H1 (cell line): ENCODE data around the gene DLL4. TPM values are rescaled to one million over a fixed set of nuclear protein-coding genes. Genes with fewer than 3 reads are reported as not detected.

Source experiments
- CTCF ChIA-PET: fragments of 300-600 bp; sonication (Branson Sonifier 250); formaldehyde crosslinking; loops from one replicate; lab custom pipeline; 2021; ENCODE audit not compliant: partially characterized antibody; lab: Charles Lee
- POLR2A ChIA-PET: fragments of 300-600 bp; sonication (Branson Sonifier 250); formaldehyde crosslinking; loops from one replicate; lab custom pipeline; 2021; ENCODE audit warnings: inconsistent platforms; ENCODE audit not compliant: partially characterized antibody; lab: Charles Lee
- DNase-seq, 2 experiments: peaks; one replicate each; pipeline versions ENCODE4 v3.0.0 to v3.0.0-alpha.2; 2010 to 2022; ENCODE audit warnings: low spot score in 2 of 2, low read depth in 1 of 2, mixed read lengths in 1 of 2
- FAIRE-seq: peaks from 2 replicates; lab custom pipeline; 2011; peaks lifted over from hg19 to GRCh38; lab: Jason Lieb, UNC
- H2AFZ ChIP-seq: 2 replicates; pipeline ENCODE4 v1.8.1; 2012; ENCODE audit warnings: low read length, inconsistent platforms
- H2AK5ac ChIP-seq: 2 replicates; pipeline ENCODE4 v1.6.1; 2013; ENCODE audit warnings: low read depth, low read length
- H2BK120ac ChIP-seq: replicated peaks from 2 replicates; pipeline ENCODE3; 2013; ENCODE audit warnings: low read depth, low read length, inconsistent platforms
- H2BK12ac ChIP-seq: 2 replicates; pipeline ENCODE4 v1.6.1; 2013; ENCODE audit warnings: low read depth, low read length
- H2BK15ac ChIP-seq: 2 replicates; pipeline ENCODE4 v1.6.1; 2013; ENCODE audit warnings: low read length
- H2BK20ac ChIP-seq: 2 replicates; pipeline ENCODE4 v1.6.1; 2013; ENCODE audit warnings: low read length
- H2BK5ac ChIP-seq: 2 replicates; pipeline ENCODE4 v1.6.1; 2013; ENCODE audit warnings: low read depth, low read length
- H3K14ac ChIP-seq: 2 replicates; pipeline ENCODE4 v1.6.1; 2013; ENCODE audit warnings: inconsistent platforms; ENCODE audit not compliant: insufficient read length
- H3K18ac ChIP-seq: 2 replicates; pipeline ENCODE4 v1.6.1; 2013; ENCODE audit warnings: low read length; ENCODE audit errors: extremely low read depth
- H3K23ac ChIP-seq: 2 replicates; pipeline ENCODE4 v1.6.1; 2013; ENCODE audit warnings: inconsistent platforms; ENCODE audit not compliant: insufficient read length
- H3K23me2 ChIP-seq: 2 replicates; pipeline ENCODE4 v1.6.1; 2013; ENCODE audit warnings: low read depth, low read length
- H3K27ac ChIP-seq: 2 replicates; pipeline ENCODE4 v1.6.1; 2011; ENCODE audit warnings: low read depth, low read length, inconsistent platforms
- H3K27me3 ChIP-seq, 4 experiments: replicated peaks in 1 of 4; 1 replicate in 1 of 4; 2 replicates in 3 of 4; pipeline versions ENCODE4 v1.6.1 to v1.8.1; 2011 to 2013; ENCODE audit warnings: low read length in 3 of 4, mild to moderate bottlenecking in 3 of 4, inconsistent platforms in 2 of 4, mixed read lengths in 2 of 4, moderate library complexity in 1 of 4; ENCODE audit not compliant: control insufficient read depth in 3 of 4, insufficient read depth in 3 of 4; ENCODE audit errors: extremely low read depth in 1 of 4
- H3K36me3 ChIP-seq, 4 experiments: 2 replicates each; pipeline versions ENCODE4 v1.6.1 to v1.8.1; 2011 to 2013; ENCODE audit warnings: mild to moderate bottlenecking in 4 of 4, low read length in 3 of 4, moderate library complexity in 2 of 4, control low read depth in 1 of 4, inconsistent platforms in 1 of 4; ENCODE audit not compliant: insufficient read depth in 4 of 4, control insufficient read depth in 2 of 4
- H3K4ac ChIP-seq: replicated peaks from 2 replicates; pipeline ENCODE3; 2013; ENCODE audit warnings: low read length, low read depth, mixed read lengths, inconsistent platforms; ENCODE audit not compliant: insufficient read length
- H3K4me1 ChIP-seq, 4 experiments: replicated peaks in 1 of 4; 1 replicate in 1 of 4; 2 replicates in 3 of 4; pipeline versions ENCODE4 v1.6.1 to v1.8.1; 2011 to 2013; ENCODE audit warnings: low read length in 3 of 4, inconsistent platforms in 2 of 4, mixed read lengths in 1 of 4; ENCODE audit not compliant: insufficient read depth in 4 of 4, control insufficient read depth in 3 of 4
- H3K4me2 ChIP-seq, 2 experiments: 2 replicates each; pipeline versions ENCODE4 v1.6.1 to v1.8.1; 2011 to 2013; ENCODE audit warnings: low read depth in 2 of 2, low read length in 2 of 2, control low read depth in 1 of 2, inconsistent platforms in 1 of 2, mild to moderate bottlenecking in 1 of 2; ENCODE audit not compliant: insufficient read depth in 1 of 2
- H3K4me3 ChIP-seq, 4 experiments: fragments of 200-600, 300-600 bp in 1 of 4; sonication (generic), shearing (Covaris generic), sonication (Bioruptor Twin) in 1 of 4; 2 replicates each; pipeline versions ENCODE4 v1.5.1 to v1.8.1; 2011 to 2016; ENCODE audit warnings: low read length in 4 of 4, low read depth in 3 of 4, control low read depth in 2 of 4, inconsistent platforms in 2 of 4, mild to moderate bottlenecking in 2 of 4, mixed read lengths in 1 of 4, moderate library complexity in 1 of 4; ENCODE audit not compliant: insufficient read depth in 2 of 4; ENCODE audit errors: extremely low read depth in 1 of 4
- H3K56ac ChIP-seq: replicated peaks from 2 replicates; pipeline ENCODE3; 2013; ENCODE audit warnings: low read depth, mild to moderate bottlenecking, mixed read lengths, low read length, inconsistent platforms; ENCODE audit not compliant: insufficient read length
- H3K79me1 ChIP-seq: 2 replicates; pipeline ENCODE4 v1.6.1; 2013; ENCODE audit warnings: low read depth, low read length, control low read depth
- H3K79me2 ChIP-seq, 2 experiments: 2 replicates each; pipeline versions ENCODE4 v1.6.1 to v1.8.1; 2012 to 2013; ENCODE audit warnings: low read length in 2 of 2, mild to moderate bottlenecking in 2 of 2, inconsistent platforms in 1 of 2; ENCODE audit not compliant: insufficient read depth in 2 of 2, control insufficient read depth in 1 of 2
- H3K9ac ChIP-seq, 4 experiments: replicated peaks in 1 of 4; 1 replicate in 1 of 4; 2 replicates in 3 of 4; pipeline versions ENCODE4 v1.6.1 to v1.8.1; 2011 to 2013; ENCODE audit warnings: low read depth in 3 of 4, low read length in 3 of 4, control low read depth in 2 of 4, mild to moderate bottlenecking in 2 of 4, moderate library complexity in 2 of 4, inconsistent platforms in 1 of 4; ENCODE audit errors: extremely low read depth in 1 of 4
- H3K9me3 ChIP-seq, 2 experiments: 2 replicates each; pipeline versions ENCODE4 v1.6.1 to v1.8.1; 2012 to 2013; ENCODE audit warnings: mild to moderate bottlenecking in 2 of 2, moderate library complexity in 2 of 2, control low read depth in 1 of 2, inconsistent platforms in 1 of 2, low read depth in 1 of 2, low read length in 1 of 2, mixed read lengths in 1 of 2; ENCODE audit not compliant: insufficient read depth in 2 of 2
- H4K20me1 ChIP-seq, 2 experiments: replicated peaks in 1 of 2; 2 replicates each; pipeline versions ENCODE3 to v1.8.1; 2011 to 2013; ENCODE audit warnings: inconsistent platforms in 2 of 2, low read length in 2 of 2, mild to moderate bottlenecking in 1 of 2; ENCODE audit not compliant: insufficient read depth in 2 of 2, control insufficient read depth in 1 of 2
- H4K5ac ChIP-seq: 2 replicates; pipeline ENCODE4 v1.6.1; 2013; ENCODE audit warnings: low read length, low read depth, mixed read lengths, inconsistent platforms; ENCODE audit not compliant: insufficient read length
- H4K8ac ChIP-seq: 2 replicates; pipeline ENCODE4 v1.8.0; 2013; ENCODE audit warnings: mild to moderate bottlenecking, moderate library complexity, low read length, inconsistent platforms; ENCODE audit not compliant: insufficient read depth; ENCODE audit errors: extremely low read depth
- H4K91ac ChIP-seq: replicated peaks from 2 replicates; pipeline ENCODE3; 2013; ENCODE audit warnings: low read length, mixed read lengths, inconsistent platforms; ENCODE audit not compliant: insufficient read length
- ASH2L ChIP-seq: fragments of 200-600, 300-600 bp; sonication (generic); IDR thresholded peaks from one replicate; pipeline ENCODE4 v1.7.1; 2017; ENCODE audit warnings: low read length
- BRCA1 ChIP-seq: IDR thresholded peaks from 2 replicates; pipeline ENCODE4 v1.6.1; 2012; ENCODE audit warnings: low read depth, low read length, improper control_type of control experiment
- CTBP2 ChIP-seq: IDR thresholded peaks from 2 replicates; pipeline ENCODE4 v1.7.0; 2011; ENCODE audit warnings: borderline replicate concordance, mild to moderate bottlenecking, moderate library complexity, mixed read lengths, low read length; ENCODE audit not compliant: insufficient read depth, insufficient read length
- EGR1 ChIP-seq: IDR thresholded peaks from 2 replicates; pipeline ENCODE4 v1.6.1; 2011; ENCODE audit warnings: low read depth, low read length, borderline replicate concordance
- GABPA ChIP-seq: IDR thresholded peaks from 2 replicates; pipeline ENCODE4 v1.6.1; 2011; ENCODE audit warnings: mild to moderate bottlenecking, low read length, moderate library complexity, borderline replicate concordance; ENCODE audit not compliant: insufficient read depth
- KDM5A ChIP-seq: fragments of 200-600 bp; IDR thresholded peaks from 2 replicates; pipeline ENCODE4 v1.7.1; 2012; ENCODE audit warnings: mild to moderate bottlenecking, low read length, inconsistent platforms, mixed read lengths
- NRF1 ChIP-seq: IDR thresholded peaks from 2 replicates; pipeline ENCODE4 v1.6.1; 2011; ENCODE audit warnings: mild to moderate bottlenecking, low read depth, low read length, improper control_type of control experiment
- RAD21 ChIP-seq, 2 experiments: IDR thresholded peaks in 1 of 2; conservative IDR thresholded peaks in 1 of 2; 2 replicates each; pipeline ENCODE4 v1.6.1; 2011; ENCODE audit warnings: low read depth in 2 of 2, low read length in 2 of 2, improper control_type of control experiment in 1 of 2, inconsistent platforms in 1 of 2, mild to moderate bottlenecking in 1 of 2, moderate library complexity in 1 of 2
- SP1 ChIP-seq: IDR thresholded peaks from 2 replicates; pipeline ENCODE4 v1.6.1; 2011; ENCODE audit warnings: low read depth, low read length
- ZNF274 ChIP-seq: IDR thresholded peaks from 2 replicates; pipeline ENCODE4 v1.7.0; 2012; ENCODE audit warnings: low read length, borderline replicate concordance; ENCODE audit errors: extremely low read depth
- WGBS, 2 experiments: shearing (Covaris generic) in 1 of 2; methylation state at CpG; one replicate each; pipeline versions ENCODE4 v1.1.6 to v1.1.7; 2013 to 2015; ENCODE audit warnings: low lambda C conversion rate in 2 of 2, mixed read lengths in 2 of 2, inconsistent platforms in 1 of 2, low coverage in 1 of 2, missing lambda C conversion rate in 1 of 2; ENCODE audit not compliant: insufficient replicate concordance in 2 of 2, insufficient coverage in 1 of 2, insufficient read length in 1 of 2; ENCODE audit errors: extremely low coverage in 1 of 2, missing lambda C conversion rate in 1 of 2; 5-methylcytosine and 5-hydroxymethylcytosine counted together
- polyA plus RNA-seq, 7 experiments: library from polyadenylated mRNA; depleted of rRNA in 3 of 7; stranded (reverse) in 5 of 7; unstranded in 2 of 7; fragments of >200 nt in 5 of 7; fragments of 200-250 nt in 2 of 7; gene quantifications; 1 replicate in 5 of 7; 2 replicates in 1 of 7; 4 replicates in 1 of 7; pipeline versions ENCODE4 v1.2.1 to v1.2.3, GENCODE V29; 2011 to 2013; ENCODE audit warnings: missing spikeins in 2 of 7, mixed read lengths in 2 of 7
- total RNA-seq: library from RNA; stranded (reverse); fragmentation: NEBNext Ultra II Directional; extraction: Animal tissue kit (Norgen Biotek cat#: 25700); gene quantifications from 2 replicates; pipeline ENCODE4 v1.2.1, GENCODE V29; 2021
- TF ChIP-seq, protein P1 (sequence below): IDR thresholded peaks from 2 replicates; pipeline ENCODE4 v1.6.1; 2012; ENCODE audit warnings: inconsistent platforms
- TF ChIP-seq, protein P2 (sequence below): IDR thresholded peaks from 2 replicates; pipeline ENCODE4 v1.6.1; 2011; ENCODE audit warnings: low read length, improper control_type of control experiment

DLL4 gene
- total and polyA plus RNA-seq, 2 of the 8 experiments (the other 6 are each of a cell fraction or from before 2014, with no cell fraction given), result 0.23 to 0.60 TPM

DNA sequence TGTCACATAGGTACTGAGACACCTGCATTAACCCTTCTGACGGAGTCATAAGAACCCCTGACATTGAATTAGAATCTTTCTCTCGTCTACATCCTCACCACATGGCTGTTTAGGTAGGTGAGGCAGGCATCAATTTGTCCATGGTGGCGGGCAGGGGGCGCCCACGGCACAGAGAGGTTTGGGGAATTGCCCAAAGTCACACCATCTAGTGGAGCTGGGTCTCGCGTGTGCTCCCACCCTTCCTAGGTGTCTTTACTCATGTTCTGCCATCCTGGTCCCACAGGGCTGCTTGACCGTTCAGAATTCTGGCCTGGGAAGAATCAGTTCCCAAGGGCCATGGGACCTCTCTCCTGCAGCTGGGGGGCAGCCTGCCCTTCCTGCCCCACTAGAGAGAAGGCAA, 14.7 kb upstream of the DLL4 start:
- FAIRE-seq, result peak; percentile 50
- H2BK15ac ChIP-seq, result no peak overlapping the region
- peak overlapping the region; percentile 96 for H2BK12ac ChIP-seq
- 0 out of 2 replicates have a peak overlapping the region, but pooled peaks have one; percentile 35 for H2BK5ac ChIP-seq
- H3K4me1 ChIP-seq, result peaks cover 0 to 34% (median 11%) of the 10 kb centered on the region in 4 experiments; a peak in 4 of 7 replicates
- no peak overlapping the region for H4K5ac ChIP-seq
- peak overlapping the region; percentile 61 for H3K4ac ChIP-seq
- no peaks in the 10 kb centered on the region for H3K9me3 ChIP-seq
- no peaks in the 10 kb centered on the region for H3K79me1 ChIP-seq
- ChIA-PET CTCF (interaction anchor here (0.6 to 24.4 kb wide), 14 partner anchors 11 to 113 kb away, joined by 3 to 619 read pairs (median 4); partner anchors contain the start of genes CHAC1, DLL4 and VPS18), POLR2A (interaction anchor here (0.6 to 43.8 kb wide), 6 partner anchors 9 to 108 kb away, joined by 3 to 1505 read pairs (median 10); partner anchors contain the start of genes CHAC1 and DLL4)
- no peak overlapping the region for H2BK120ac ChIP-seq
- no peak overlapping the region for H3K9ac ChIP-seq
- H3K79me2 ChIP-seq, result no peaks in the 10 kb centered on the region
- no peak overlapping the region for H4K91ac ChIP-seq
- no peak overlapping the region for H3K27ac ChIP-seq
- no peak overlapping the region for H2BK20ac ChIP-seq
- no peak overlapping the region for H3K23ac ChIP-seq
- WGBS, 2 experiments, result 64% methylated on average over 8 of the region's 8 CpGs; no CpG with 5 or more reads in 1 of the 2 experiments
- H3K36me3 ChIP-seq, result no peaks in the 10 kb centered on the region
- H3K18ac ChIP-seq, result no peak overlapping the region
- no peak overlapping the region for H3K56ac ChIP-seq
- H3K23me2 ChIP-seq, result peaks cover 4% of the 10 kb centered on the region; the same call in 1 of the 2 replicates
- no peak overlapping the region for H3K4me2 ChIP-seq
- H3K4me3 ChIP-seq, result no peak overlapping the region
- peaks cover 0 to 16% (median 1%) of the 10 kb centered on the region in 4 experiments; a peak in 4 of 7 replicates for H3K27me3 ChIP-seq
- no peak overlapping the region for H3K14ac ChIP-seq
- no peak overlapping the region for H4K8ac ChIP-seq
- no peak overlapping the region; the same call in 1 of the 2 replicates for H2AK5ac ChIP-seq
- no peak overlapping the region for H2AFZ ChIP-seq
- H4K20me1 ChIP-seq, result no peaks in the 10 kb centered on the region
- no peak for DNase-seq
- TF ChIP-seq, protein P1, sequence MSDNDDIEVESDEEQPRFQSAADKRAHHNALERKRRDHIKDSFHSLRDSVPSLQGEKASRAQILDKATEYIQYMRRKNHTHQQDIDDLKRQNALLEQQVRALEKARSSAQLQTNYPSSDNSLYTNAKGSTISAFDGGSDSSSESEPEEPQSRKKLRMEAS, result 0 out of 2 replicates have a peak, but pooled peaks have one; percentile 9
- no peak for TF ChIP-seq EGR1
- no peak for TF ChIP-seq CTBP2
- peak; percentile 63 to 66 for TF ChIP-seq RAD21 (IDR thresholded peaks at IDR 0.05 in 1 of 2, conservative IDR thresholded peaks at IDR 0.05 in 1 of 2; ENCODE audit: low read depth in 2 of 2, low read length in 2 of 2)
- no peak for TF ChIP-seq ASH2L
- TF ChIP-seq, protein P2, sequence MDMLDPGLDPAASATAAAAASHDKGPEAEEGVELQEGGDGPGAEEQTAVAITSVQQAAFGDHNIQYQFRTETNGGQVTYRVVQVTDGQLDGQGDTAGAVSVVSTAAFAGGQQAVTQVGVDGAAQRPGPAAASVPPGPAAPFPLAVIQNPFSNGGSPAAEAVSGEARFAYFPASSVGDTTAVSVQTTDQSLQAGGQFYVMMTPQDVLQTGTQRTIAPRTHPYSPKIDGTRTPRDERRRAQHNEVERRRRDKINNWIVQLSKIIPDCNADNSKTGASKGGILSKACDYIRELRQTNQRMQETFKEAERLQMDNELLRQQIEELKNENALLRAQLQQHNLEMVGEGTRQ, result no peak
- no peak for TF ChIP-seq NRF1
- no peak for TF ChIP-seq BRCA1
- no peak for TF ChIP-seq SP1
- TF ChIP-seq GABPA, result no peak
- no peak for TF ChIP-seq ZNF274
- TF ChIP-seq KDM5A, result no peak
